Measurements from ENCODE around the gene DDX6.
"Not testable (repeated sequence)": the region's sequence is repeated elsewhere in the genome, so short reads cannot be mapped to it uniquely, and the experiment has no call there.

DDX6 gene

GRCh38 chr11:118807800-118808778 is 17.1 kb upstream of the DDX6 start:
- no peak for TF ChIP-seq POLR2A (IDR thresholded peaks at IDR 0.05; ENCODE audit: low read depth, low read length)
- FAIRE-seq (no peak), DNase-seq (ENCODE audit: insufficient read length, low spot score) (no peak)

DNA sequence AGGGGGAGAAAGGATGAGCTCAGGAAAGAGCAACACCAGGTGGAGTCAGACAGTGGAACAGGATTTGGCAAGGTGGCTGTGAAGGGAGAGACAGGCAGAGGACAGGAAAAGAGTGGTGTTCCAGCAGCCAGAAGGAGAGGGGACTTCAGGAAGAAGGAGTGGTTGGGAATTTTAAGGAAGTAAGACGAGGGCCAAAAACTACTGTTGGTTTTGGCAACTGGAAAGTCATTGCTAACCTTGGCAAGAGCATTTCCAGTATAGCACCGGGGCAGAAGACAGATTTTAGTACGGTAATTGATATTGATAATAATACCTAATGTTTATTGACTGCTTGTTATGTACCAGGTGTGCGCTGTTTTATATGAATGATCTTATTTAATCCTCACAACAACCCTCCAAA is 15.4 kb upstream of the DDX6 start:
- TF ChIP-seq POLR2A (IDR thresholded peaks at IDR 0.05; ENCODE audit: low read depth, low read length): no peak
- no peak for FAIRE-seq

GRCh38 chr11:118804094-118804493 is 13.1 kb upstream of the DDX6 start:
- DNase-seq (ENCODE audit: insufficient read length, low spot score) (no peak), FAIRE-seq (no peak)
- TF ChIP-seq POLR2A (IDR thresholded peaks at IDR 0.05; ENCODE audit: low read depth, low read length): no peak

More for the DNA sequence above, 15.4 kb upstream of the DDX6 start:
- DNase-seq (ENCODE audit: insufficient read length, low spot score): no peak

GRCh38 chr11:118799372-118799771 is 8.4 kb upstream of the DDX6 start:
- FAIRE-seq: no peak
- no peak for DNase-seq (ENCODE audit: insufficient read length, low spot score)
- no peak for TF ChIP-seq POLR2A (IDR thresholded peaks at IDR 0.05; ENCODE audit: low read depth, low read length)

DNA sequence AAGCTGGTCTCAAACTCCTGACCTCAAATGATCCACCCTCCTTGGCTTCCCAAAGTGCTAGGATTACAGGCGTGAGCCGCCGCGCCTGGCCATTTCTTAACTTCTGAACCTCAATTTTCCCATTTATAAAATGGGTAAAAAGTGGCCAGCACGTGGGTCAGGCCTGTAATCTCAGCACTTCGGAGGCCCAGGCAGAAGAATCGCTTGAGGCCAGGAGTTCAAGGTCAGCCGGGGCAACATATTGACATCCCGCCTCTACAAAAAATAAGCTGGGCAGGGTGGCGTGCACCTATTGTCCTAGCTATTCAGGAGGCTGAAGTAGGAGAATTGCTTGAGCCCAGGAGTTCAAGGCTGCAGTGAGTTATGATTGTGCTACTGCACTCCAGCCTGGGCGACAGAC is 6.5 kb upstream of the DDX6 start:
- FAIRE-seq (no peak), DNase-seq (ENCODE audit: insufficient read length, low spot score) (no peak)
- no peak for TF ChIP-seq POLR2A (IDR thresholded peaks at IDR 0.05; ENCODE audit: low read depth, low read length)

GRCh38 chr11:118792570-118793124 is 1.7 kb upstream of the DDX6 start:
- TF ChIP-seq POLR2A (IDR thresholded peaks at IDR 0.05; ENCODE audit: low read depth, low read length): no peak
- FAIRE-seq (no peak), DNase-seq (ENCODE audit: insufficient read length, low spot score) (no peak)

DNA sequence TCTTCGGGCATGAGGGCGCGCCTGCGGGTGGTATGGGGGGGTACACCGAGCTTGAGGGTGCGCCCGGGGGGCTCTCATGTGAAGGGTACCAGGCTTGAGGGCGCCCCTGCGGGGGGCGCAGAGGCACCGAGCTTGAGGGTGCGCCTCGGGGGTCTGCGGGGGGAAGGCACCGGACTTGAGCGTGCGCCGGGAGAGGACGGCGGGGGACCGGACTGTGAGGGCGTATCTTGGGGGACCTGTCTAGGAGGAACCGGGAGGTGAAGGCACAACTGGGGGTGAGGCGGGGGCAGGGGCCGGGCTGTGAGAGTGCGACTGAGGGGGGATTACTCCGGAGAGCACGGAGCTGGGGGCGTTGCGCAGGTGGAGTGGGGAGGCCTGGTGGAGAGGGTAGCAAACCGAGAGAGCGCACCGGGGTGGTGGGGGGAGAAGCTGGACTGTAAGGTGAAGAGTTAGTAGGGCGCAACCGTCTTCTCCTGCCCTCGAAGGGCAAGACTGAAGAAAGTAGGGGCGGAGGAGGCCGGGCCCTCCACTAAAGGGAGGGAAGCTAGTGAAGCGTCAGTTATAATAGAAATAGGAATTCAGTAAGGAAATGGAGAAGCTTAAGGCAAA is 1.1 kb upstream of the DDX6 start:
- FAIRE-seq (no peak), DNase-seq (ENCODE audit: insufficient read length, low spot score) (no peak)
- no peak for TF ChIP-seq POLR2A (IDR thresholded peaks at IDR 0.05; ENCODE audit: low read depth, low read length)

DNA sequence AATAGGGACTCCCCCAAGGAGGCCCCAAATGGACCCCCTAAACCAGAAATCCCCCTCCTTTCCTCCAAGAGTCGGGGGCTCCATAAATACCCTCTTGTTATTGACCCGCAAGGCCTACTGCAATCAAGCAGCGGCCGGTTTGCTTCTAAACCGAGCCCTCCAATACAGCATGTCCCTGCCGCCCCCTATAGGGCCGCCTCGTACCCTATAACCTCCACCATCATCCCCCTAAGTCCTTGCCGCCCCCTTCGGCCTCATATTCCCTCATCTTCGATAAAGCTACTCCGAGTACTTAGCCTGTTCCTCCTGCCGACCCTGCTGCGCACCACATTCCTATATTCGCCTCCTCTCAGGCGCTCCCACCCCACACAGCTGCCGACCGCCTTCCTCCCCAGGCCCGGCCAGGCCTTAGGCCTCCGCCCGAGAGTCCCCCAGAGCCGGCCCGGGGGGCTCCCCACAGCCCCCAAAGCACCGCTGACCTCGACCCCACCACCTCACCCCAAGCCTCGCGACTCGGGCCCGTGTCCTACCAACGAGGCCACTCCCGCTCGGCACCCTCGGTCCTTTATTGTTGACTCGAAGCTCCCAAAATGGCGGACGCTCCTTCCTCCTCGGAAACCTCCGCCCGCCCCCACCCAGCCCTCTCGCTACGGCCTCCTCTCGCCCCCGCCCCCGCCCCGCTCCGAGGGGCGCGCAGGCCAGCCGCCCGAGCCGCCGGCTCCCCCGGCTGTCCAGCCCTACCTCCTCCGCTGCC is 430 bp downstream of the DDX6 start:
- no peak for TF ChIP-seq POLR2A (IDR thresholded peaks at IDR 0.05; ENCODE audit: low read depth, low read length)
- peak; percentile 16 for DNase-seq (ENCODE audit: insufficient read length, low spot score)
- no peak for FAIRE-seq

DNA sequence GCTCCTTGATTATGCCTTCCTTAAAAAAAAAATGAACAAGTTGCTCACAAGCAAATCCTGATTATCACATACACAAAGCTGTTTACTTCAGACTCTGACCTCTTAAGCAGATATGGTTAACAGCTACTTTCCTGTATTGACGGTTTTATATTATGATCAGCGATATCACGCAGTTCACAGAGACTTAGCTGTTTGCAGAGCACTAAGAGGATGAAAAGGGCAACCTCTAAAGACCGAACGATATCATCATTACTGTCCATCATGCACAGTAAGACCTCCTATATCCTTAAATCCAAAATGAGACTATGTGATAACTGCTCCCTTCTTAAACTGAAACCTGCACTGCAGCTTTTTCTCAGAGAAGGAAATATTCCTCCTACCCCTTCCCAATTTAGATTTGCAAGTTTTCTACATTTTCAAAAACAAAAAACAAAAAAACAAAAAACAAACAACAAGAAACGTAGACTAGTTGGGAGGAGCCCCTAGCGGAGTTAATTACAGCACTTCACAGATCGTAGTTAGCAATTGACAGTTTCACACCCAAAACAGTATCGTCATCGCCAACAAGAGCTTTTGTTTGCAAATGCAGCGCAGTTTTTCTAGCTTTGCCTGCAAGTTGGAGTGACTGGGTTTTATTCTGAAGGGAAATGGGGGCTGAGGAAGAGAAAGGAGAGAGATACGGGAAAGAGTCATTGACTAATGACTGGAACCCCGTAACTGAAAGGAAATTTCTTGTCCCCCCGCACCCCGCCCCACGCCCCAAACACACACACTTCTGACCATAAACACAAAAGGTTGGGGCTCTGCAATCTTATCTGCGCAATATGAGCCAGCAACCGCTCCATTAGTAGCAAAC is 1.2 kb downstream of the DDX6 start:
- no peak for FAIRE-seq
- TF ChIP-seq POLR2A (IDR thresholded peaks at IDR 0.05; ENCODE audit: low read depth, low read length): no peak
- no peak for DNase-seq (ENCODE audit: insufficient read length, low spot score)

GRCh38 chr11:118786657-118787056 is 4.3 kb downstream of the DDX6 start:
- no peak for FAIRE-seq
- TF ChIP-seq POLR2A (IDR thresholded peaks at IDR 0.05; ENCODE audit: low read depth, low read length): no peak
- no peak for DNase-seq (ENCODE audit: insufficient read length, low spot score)

GRCh38 chr11:118785362-118785761 is 5.6 kb downstream of the DDX6 start:
- no peak for DNase-seq (ENCODE audit: insufficient read length, low spot score)

DNA sequence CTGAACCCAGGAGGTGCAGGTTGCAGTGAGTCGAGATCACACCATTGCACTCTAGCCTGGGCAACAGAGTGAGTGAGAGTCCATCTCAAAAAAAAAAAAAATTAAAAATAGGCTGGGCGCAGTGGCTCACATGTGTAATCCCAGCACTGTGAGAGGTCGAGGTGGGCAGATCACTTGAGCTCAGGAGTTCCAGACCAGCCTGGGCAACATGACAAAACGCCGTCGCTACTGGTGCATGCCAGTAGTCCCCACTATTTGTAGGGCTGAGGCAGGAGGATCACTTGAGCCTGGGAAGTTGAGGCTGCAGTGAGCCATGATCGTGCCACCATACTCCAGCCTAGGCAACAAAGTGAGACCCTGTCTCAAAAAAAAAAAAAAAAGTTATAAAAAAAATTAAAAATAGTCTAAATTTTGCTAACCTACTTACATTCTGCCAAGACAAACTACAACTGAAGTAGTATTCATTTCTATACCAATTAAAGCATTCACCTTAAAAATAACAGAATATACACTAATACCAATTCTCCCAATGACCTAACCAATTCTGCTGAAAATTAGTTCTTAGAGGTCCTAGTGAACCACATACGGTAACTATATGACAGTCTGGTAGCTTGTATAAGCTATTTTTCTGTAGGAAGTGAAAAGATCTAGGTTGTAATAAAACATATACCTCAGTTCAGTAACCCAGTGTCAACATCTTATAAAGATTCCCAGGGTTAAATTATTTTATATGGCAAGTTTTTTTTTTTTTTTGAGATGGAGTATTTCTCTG is 7.1 kb downstream of the DDX6 start:
- DNase-seq (ENCODE audit: insufficient read length, low spot score) (no peak), FAIRE-seq (no peak)
- TF ChIP-seq POLR2A (IDR thresholded peaks at IDR 0.05; ENCODE audit: low read depth, low read length): no peak

More at GRCh38 chr11:118785362-118785761, 5.6 kb downstream of the DDX6 start:
- TF ChIP-seq POLR2A (IDR thresholded peaks at IDR 0.05; ENCODE audit: low read depth, low read length): no peak
- FAIRE-seq: no peak

GRCh38 chr11:118783324-118783723 is 7.6 kb downstream of the DDX6 start:
- not testable (repeated sequence) for DNase-seq (ENCODE audit: insufficient read length, low spot score); FAIRE-seq
